GM15510 (cell line): ENCODE measurements around the gene PRDM1.
A peak's percentile ranks its signal among the peaks of the same experiment; 100 is the strongest.

ENCODE experiments used
- POLR2A ChIP-seq: IDR thresholded peaks from 3 replicates; pipeline ENCODE4 v1.6.1; 2011; ENCODE audit warnings: borderline replicate concordance; ENCODE audit not compliant: insufficient read length; ENCODE audit errors: extremely low read depth

PRDM1 gene

GRCh38 chr6:106101466-106101865 is 15.3 kb downstream of the PRDM1 start:
- TF ChIP-seq POLR2A = no peak

GRCh38 chr6:106102034-106102433 is 15.9 kb downstream of the PRDM1 start:
- no peak for TF ChIP-seq POLR2A

GRCh38 chr6:106102967-106103727 is 17.0 kb downstream of the PRDM1 start:
- TF ChIP-seq POLR2A = no peak

- no peak for TF ChIP-seq POLR2A
Measured at GRCh38 chr6:106103728-106104109, 17.6 kb downstream of the PRDM1 start.

- TF ChIP-seq POLR2A = no peak
Measured at GRCh38 chr6:106104476-106104875, 18.3 kb downstream of the PRDM1 start.

GRCh38 chr6:106104941-106105340 is 18.8 kb downstream of the PRDM1 start:
- no peak for TF ChIP-seq POLR2A

- TF ChIP-seq POLR2A = no peak
Measured at GRCh38 chr6:106105493-106105892, 19.4 kb downstream of the PRDM1 start.

GRCh38 chr6:106106276-106107042 is 20.3 kb downstream of the PRDM1 start:
- TF ChIP-seq POLR2A = no peak

- TF ChIP-seq POLR2A = no peak
Measured at GRCh38 chr6:106107043-106107613, 21.0 kb downstream of the PRDM1 start.

GRCh38 chr6:106108129-106108528 is 22.0 kb downstream of the PRDM1 start:
- no peak for TF ChIP-seq POLR2A

GRCh38 chr6:106109029-106109428 is 22.9 kb downstream of the PRDM1 start:
- no peak for TF ChIP-seq POLR2A

GRCh38 chr6:106110164-106110826 is 24.2 kb downstream of the PRDM1 start:
- TF ChIP-seq POLR2A = no peak

GRCh38 chr6:106112433-106112832 is 26.3 kb downstream of the PRDM1 start:
- no peak for TF ChIP-seq POLR2A

GRCh38 chr6:106113256-106113959 is 27.3 kb downstream of the PRDM1 start:
- no peak for TF ChIP-seq POLR2A

GRCh38 chr6:106114492-106114891 is 28.4 kb downstream of the PRDM1 start:
- peak; percentile 11 for TF ChIP-seq POLR2A

GRCh38 chr6:106115286-106115685 is 29.1 kb downstream of the PRDM1 start:
- no peak for TF ChIP-seq POLR2A
